GM18868 (cell line): ENCODE data around the gene SYNE1.

Source experiments
- ATAC-seq: cut with Tn5 transposase; IDR thresholded peaks from one replicate; pipeline ENCODE4 v1.9.1; 2021; ENCODE audit warnings: mild to moderate bottlenecking, moderate library complexity; ENCODE audit not compliant: unreplicated experiment

The SYNE1 gene

DNA sequence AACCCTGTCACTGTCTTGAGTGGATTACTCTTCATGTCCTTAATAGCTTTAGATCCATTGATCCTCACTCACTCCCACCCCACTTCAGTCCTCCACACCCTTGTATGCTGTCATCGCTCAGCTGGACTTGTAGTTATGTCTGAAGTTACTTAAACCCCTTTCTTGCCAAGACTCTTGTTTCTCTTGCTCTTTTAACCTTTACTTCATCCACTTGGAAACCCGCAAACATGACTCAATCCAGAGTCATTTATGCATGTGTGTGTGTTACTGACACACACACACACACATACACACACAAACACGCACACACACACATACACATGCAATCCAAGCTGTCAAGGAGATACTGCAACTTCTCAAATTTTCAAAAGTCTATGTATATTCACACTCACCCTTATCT is 341.8 kb downstream of the SYNE1 start:
- no peak for ATAC-seq

DNA sequence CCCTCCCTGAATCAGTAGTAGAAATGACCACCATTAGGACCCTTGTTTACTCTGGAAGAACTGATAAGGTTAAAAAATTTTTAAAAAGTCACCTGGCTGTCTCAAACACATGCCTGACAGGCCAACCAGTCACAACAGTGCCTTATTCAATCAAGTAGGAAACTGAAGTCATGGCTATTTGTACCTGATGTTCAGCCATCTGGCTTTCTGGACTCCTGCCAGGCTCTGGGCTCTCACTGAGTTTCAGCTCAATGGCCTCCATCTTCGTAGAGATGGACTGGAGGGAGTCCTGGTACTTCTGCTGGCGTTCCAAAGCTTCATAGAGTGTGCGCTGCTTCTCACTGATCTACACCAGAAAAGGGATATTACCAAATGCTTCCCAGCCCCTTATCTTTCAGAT is 343.8 kb downstream of the SYNE1 start:
- no peak for ATAC-seq

DNA sequence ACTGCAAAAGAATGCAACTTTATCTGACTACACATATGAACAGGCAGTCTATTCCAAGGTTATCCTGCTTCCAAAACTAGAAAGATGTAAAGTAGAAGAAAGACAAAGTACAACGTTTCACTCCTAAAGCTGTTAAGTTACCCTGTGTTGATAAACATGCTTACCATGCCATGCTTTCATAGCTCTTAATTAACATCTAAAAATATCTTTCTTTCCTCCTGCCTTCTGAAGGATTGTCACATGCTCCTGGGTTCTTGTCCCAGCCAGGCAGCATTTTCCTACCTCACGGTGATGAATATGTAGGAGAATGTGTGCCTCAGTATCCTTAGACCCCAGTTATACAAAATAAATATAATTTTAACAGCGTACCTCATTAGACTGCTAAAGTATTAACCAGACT is 344.6 kb downstream of the SYNE1 start:
- ATAC-seq: no peak

- ATAC-seq: no peak
Observed at GRCh38 chr6:152290693-152291092, 346.5 kb downstream of the SYNE1 start.

DNA sequence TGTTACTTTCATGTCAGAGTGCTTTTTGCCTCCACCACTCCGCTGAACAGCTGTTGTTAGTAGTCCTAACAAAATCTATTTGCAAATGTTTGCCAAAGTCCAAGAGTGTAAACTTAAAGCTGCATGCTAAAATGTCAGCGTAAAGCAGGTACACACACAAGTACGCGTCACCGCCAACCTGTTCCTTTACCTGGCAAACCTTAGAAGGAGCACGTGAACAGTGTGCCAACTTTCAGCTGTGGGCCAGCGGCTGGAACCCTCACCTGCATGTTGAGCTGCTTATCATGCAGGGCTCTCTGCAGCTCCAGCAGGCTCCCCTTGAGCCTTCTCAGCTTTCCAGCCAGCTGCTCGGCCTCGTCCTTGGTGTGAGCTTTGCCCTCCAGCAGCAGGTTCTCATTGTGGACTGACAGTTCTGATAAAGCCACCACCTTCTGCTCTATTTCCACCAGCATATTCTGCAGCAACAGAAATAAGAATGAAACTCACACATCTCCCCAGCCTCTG is 359.3 kb downstream of the SYNE1 start:
- no peak for ATAC-seq

- ATAC-seq: no peak
Observed at GRCh38 chr6:152273638-152274037, 363.5 kb downstream of the SYNE1 start.

GRCh38 chr6:152273002-152273401 is 364.2 kb downstream of the SYNE1 start:
- no peak for ATAC-seq

DNA sequence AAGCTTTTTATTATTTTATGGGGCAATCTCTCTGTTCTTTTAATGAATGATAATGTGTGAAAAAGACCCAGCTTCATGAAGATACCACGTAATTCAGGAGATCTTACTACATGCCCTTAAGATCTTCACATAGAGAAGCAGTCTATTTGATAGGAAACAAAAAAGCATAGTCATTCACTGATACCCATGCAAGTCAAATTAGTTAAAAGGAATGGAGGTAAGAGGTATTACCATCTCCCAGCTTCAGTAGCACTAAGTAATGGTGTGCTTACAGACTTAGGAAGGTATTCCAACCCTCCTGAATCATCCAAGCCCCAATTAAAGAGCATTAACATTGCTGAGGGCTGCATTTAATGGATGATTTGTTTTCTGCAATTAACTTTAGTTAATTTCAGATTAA is 364.7 kb downstream of the SYNE1 start:
- no peak for ATAC-seq

DNA sequence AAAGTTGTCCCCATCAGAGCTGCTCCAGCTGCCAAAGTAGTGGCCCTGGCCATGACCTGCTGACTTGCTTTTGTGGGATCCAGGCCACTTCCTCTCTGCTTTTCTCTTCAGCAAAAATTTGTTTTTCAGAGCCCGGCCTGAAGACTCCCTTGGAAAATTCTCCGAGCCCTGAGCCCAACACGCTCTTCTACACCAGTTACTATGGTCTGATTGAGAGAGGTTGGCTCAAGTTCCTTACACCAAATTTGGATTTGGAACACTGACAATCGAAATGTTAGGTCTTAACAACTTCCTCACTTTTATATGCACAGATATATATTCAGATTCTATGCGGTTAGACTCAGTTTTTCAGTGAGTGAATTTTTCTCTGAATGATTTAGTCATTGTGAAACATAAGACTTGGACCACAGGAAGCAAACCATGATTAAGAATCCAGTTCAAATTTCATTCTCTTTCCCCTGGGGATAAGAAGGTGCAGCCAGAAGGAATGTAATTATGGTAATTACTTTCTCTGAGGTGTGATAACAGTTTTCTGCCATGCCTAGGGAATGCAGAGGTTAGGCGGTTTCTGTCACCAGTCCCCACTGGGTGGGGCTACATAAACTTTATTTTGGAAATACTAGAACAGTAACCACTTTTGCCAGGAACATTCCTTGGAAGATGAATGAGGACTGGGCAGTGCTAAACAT is 365.2 kb downstream of the SYNE1 start:
- ATAC-seq: peak; percentile 81

DNA sequence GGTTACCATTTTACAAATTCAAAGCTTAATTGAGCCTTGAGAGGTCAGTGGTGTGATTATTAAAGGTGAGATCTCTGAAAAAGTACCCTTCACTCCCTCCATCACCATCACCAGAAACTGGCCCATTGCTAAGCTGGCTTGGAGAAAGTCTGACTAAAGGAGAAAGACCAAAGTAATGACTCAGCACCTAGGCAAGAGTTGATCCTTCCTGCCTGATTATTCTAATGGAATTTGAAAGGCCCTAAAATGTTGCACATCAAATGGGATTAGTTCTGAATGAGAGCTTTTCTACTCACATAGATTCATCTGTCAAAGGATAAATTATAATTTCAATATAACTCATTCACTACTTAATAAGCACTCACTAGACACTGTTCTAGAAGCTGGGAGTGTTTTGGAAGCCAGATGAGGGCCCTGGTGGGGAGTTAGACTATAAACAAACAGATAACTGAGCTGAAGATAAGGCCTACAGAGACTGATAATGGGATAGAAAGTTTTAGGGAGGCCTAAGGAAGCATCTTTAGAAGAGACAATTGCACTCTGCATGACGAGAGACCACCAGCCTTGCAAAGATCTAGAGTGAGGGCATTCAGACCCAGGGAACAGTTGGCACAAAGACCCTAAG is 366.7 kb downstream of the SYNE1 start:
- no peak for ATAC-seq

GRCh38 chr6:152268846-152269442 is 368.2 kb downstream of the SYNE1 start:
- no peak for ATAC-seq

GRCh38 chr6:152267967-152268845 is 369.0 kb downstream of the SYNE1 start:
- no peak for ATAC-seq

DNA sequence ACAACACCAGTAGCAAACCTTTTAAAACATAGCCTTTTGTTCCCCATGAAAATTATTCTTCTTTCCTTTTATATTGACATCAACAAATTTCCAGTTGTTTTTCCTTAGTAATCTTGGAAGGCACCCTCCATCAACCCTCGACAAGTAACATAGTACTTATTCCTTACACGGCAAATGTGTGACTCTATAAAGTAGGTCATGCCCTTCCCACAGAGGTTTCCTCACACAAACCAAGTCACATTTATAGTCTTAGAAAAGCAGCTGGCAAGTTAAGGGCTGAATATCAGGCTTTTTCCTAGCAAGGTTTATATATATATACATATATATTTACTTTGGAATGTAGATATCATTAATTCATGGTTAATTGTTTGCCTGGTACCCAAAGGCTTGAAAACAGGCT is 371.5 kb downstream of the SYNE1 start:
- no peak for ATAC-seq

GRCh38 chr6:152263582-152263981 is 373.6 kb downstream of the SYNE1 start:
- no peak for ATAC-seq

DNA sequence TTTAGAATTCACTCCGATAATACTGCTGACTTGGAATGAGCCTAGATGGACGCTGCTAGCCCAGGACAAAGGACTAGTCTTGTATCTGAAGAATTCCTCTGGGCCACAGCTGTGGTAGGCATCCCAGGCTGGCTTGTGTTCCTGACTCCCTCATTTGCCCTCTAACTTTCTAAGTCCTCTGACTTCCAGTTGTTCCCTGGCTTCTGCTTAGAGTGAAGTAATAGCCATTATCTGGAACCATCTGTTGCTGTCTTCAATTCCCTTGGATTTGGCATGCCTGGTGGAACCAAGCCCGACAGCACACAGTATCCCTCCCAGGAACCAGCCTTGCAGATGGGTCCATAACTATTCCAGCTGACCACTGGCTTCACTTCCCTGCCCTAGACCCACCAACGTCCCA is 376.0 kb downstream of the SYNE1 start:
- no peak for ATAC-seq

- no peak for ATAC-seq
Observed at GRCh38 chr6:152259234-152259633, 377.9 kb downstream of the SYNE1 start.

- ATAC-seq: no peak
Observed at GRCh38 chr6:152257581-152257980, 379.6 kb downstream of the SYNE1 start.

DNA sequence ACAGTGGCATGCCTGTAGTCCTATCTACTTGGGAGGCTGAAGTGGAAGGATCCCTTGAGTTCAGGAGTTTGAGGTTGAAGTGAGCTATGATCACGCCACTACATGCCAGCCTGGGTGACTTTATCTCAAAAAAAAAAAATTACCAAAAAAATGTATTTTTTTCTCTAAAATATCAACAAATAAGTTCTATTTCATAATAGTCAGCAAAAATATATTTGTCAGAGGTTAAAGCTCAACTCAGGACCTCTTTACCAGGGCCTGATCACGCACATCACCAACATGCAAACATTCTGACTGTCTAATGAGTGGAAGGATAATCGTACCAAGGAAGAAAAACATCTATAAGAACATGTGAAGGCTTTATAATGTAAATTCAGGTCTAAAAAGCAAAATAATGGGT is 387.0 kb downstream of the SYNE1 start:
- no peak for ATAC-seq

DNA sequence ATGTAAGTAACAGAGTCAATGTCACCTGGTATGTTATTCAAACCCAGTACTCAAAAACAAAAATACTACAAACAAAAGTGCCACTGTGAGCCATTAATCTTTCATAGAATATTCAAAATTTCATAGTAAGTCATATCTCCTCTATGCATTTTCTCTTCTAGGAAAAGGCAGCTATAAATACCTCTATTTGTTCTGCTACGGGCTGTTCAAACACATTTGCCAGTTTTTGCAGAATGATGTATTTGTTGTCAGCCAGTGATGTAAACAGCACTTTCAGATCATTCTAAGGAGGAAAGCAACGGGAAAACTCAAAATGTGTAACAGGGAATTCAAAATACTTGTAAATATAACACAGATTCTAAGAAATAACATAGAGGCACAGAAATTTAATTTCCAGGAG is 388.2 kb downstream of the SYNE1 start:
- ATAC-seq: no peak

- ATAC-seq: no peak
Observed at GRCh38 chr6:152246554-152247337, 390.4 kb downstream of the SYNE1 start.
